Measurements from ENCODE around the gene ANKS1A.

ANKS1A gene

DNA sequence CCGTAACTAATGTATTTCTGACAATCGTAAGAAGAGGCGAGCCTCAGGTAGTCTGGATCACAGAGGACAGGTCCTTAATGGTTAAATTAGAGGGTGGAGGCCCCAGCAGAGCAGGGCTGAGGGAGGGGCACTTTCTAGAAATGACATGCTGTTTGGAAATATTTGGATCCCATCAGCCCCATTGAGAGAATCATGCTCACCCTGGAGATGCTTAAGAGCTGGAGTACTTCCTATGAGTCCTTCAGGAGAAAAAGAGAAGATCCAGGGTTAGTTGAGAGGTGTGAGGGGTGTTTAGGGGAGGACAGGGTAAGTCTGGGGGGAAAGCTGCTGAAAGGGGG lies 129.1 kb downstream of the ANKS1A start:
- H3K36me3 Mint-ChIP-seq (ENCODE audit: low read depth): peaks cover 25% of the 10 kb centered on the region
- H3K4me3 Mint-ChIP-seq: peak overlapping the region; percentile 77 to 83 (median 82)
- peak overlapping the region; percentile 95 to 99 (median 97) for H3K27ac Mint-ChIP-seq
- H3K27me3 Mint-ChIP-seq (ENCODE audit: low read depth): no peaks in the 10 kb centered on the region
- H3K4me1 Mint-ChIP-seq: peaks cover 71% of the 10 kb centered on the region
- no peaks in the 10 kb centered on the region for H3K9me3 Mint-ChIP-seq
- TF ChIP-seq, protein P1, sequence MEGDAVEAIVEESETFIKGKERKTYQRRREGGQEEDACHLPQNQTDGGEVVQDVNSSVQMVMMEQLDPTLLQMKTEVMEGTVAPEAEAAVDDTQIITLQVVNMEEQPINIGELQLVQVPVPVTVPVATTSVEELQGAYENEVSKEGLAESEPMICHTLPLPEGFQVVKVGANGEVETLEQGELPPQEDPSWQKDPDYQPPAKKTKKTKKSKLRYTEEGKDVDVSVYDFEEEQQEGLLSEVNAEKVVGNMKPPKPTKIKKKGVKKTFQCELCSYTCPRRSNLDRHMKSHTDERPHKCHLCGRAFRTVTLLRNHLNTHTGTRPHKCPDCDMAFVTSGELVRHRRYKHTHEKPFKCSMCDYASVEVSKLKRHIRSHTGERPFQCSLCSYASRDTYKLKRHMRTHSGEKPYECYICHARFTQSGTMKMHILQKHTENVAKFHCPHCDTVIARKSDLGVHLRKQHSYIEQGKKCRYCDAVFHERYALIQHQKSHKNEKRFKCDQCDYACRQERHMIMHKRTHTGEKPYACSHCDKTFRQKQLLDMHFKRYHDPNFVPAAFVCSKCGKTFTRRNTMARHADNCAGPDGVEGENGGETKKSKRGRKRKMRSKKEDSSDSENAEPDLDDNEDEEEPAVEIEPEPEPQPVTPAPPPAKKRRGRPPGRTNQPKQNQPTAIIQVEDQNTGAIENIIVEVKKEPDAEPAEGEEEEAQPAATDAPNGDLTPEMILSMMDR (IDR thresholded peaks at IDR 0.05; ENCODE audit: unreplicated experiment in 3 of 3): no peak

DNA sequence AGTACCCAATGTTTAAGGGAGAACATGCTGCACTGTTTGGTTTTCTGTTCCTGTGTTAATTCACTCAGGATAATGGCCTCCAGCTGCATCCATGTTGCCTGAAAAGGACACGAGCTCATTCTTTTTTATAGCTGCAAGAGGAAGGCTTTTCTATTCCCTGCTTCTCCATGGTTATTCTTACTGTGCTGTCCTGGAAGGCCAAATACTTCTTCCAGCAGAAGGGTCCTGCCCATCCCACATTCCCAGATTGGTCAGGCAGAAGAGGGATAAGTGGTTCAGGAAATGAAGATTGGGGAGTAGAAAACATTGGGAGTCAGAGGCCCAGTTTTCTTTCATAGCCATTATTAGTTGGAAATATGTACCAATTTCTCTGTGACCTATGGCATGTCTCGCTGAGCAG lies 129.7 kb downstream of the ANKS1A start:
- peak overlapping the region; percentile 71 to 83 (median 82) for H3K4me3 Mint-ChIP-seq
- H3K27me3 Mint-ChIP-seq (ENCODE audit: low read depth): no peaks in the 10 kb centered on the region
- peaks cover 25% of the 10 kb centered on the region for H3K36me3 Mint-ChIP-seq (ENCODE audit: low read depth)
- H3K4me1 Mint-ChIP-seq: peaks cover 76% of the 10 kb centered on the region
- TF ChIP-seq, protein P1 (IDR thresholded peaks at IDR 0.05; ENCODE audit: unreplicated experiment in 3 of 3): no peak
- no peaks in the 10 kb centered on the region for H3K9me3 Mint-ChIP-seq
- peak overlapping the region; percentile 95 to 99 (median 97) for H3K27ac Mint-ChIP-seq

DNA sequence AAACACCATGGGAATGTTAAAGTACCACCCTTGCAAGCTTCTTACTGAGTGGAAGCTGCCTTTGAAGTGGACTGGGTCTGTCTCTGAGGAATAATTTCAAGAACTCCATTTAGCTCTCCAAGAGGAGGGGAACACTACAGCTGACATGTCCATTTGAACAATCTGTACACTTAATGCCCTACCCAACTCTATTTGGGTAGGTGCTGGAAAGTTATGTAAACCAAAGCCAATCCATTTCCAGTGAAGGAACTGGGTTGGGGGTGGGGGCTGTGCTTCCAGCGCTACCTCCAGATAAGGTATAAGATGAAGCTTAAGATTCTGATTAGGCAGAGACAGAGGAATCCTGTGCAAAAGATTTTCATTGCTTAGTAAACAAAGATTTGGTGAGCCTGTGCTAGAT lies 130.1 kb downstream of the ANKS1A start:
- Mint-ChIP-seq H3K27me3 (ENCODE audit: low read depth) (no peaks in the 10 kb centered on the region), H3K9me3 (no peaks in the 10 kb centered on the region), H3K4me3 (peak overlapping the region; percentile 71 to 83 (median 82)), H3K4me1 (peaks cover 78% of the 10 kb centered on the region), H3K36me3 (ENCODE audit: low read depth) (peaks cover 25% of the 10 kb centered on the region), H3K27ac (peak overlapping the region; percentile 95 to 99 (median 97))
- TF ChIP-seq, protein P1 (IDR thresholded peaks at IDR 0.05; ENCODE audit: unreplicated experiment in 3 of 3): no peak

DNA sequence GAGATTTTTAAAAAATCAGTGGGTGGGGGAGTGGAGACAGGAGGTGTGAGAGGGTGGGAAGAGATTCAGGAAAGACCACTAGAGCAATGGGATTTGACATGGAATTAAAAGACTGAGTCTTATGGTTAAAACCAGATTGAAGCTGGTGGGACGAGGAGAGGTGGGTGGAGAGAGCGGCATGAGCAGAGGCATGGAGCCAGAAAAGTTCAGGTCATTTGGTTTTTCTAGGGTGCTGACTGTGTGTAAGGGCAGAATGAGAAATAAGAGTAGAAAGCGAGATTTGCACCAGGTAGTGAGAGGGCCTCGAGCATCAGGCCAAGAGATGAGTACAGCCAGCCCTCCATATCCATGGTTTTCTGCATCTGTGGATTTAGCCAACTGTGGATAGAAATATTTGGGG lies 130.8 kb downstream of the ANKS1A start:
- Mint-ChIP-seq H3K9me3 (no peaks in the 10 kb centered on the region), H3K4me3 (peak overlapping the region; percentile 71 to 83 (median 82)), H3K4me1 (peaks cover 78% of the 10 kb centered on the region), H3K36me3 (ENCODE audit: low read depth) (peaks cover 22% of the 10 kb centered on the region), H3K27ac (peak overlapping the region; percentile 95 to 99 (median 97)), H3K27me3 (ENCODE audit: low read depth) (no peaks in the 10 kb centered on the region)
- TF ChIP-seq, protein P1 (IDR thresholded peaks at IDR 0.05; ENCODE audit: unreplicated experiment in 3 of 3): no peak

DNA sequence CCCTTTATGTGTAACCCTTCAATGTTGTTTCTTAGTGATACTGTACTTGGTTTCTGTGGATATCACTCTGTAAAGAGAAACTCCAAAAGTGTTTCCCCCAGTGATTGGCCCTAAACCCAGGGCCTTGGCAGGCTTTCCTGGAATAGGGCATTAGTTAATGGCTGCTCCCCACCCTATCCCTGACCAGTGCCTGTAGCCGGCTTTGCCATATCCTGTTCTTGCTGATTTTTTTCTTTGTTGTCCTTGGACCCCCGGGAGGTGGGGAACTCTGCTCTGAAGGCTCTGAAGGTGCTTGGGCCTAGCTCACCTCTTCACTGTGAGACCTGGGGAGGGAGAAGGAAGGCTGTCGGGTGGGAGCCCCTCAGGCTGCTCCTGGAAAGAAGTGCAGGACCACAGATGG lies 131.9 kb downstream of the ANKS1A start:
- Mint-ChIP-seq H3K9me3 (no peaks in the 10 kb centered on the region), H3K36me3 (ENCODE audit: low read depth) (peaks cover 22% of the 10 kb centered on the region), H3K4me3 (peak overlapping the region in 1 of 3 experiments; percentile 34), H3K4me1 (peaks cover 78% of the 10 kb centered on the region), H3K27me3 (ENCODE audit: low read depth) (no peaks in the 10 kb centered on the region), H3K27ac (no peak overlapping the region)
- TF ChIP-seq, protein P1 (IDR thresholded peaks at IDR 0.05; ENCODE audit: unreplicated experiment in 3 of 3): no peak
